ENCODE data around the gene FBLN7. TPM values are rescaled to one million over a fixed set of nuclear protein-coding genes. Genes with fewer than 3 reads are reported as not detected.

Gene FBLN7
- total RNA-seq, 1 donor from 2014 or later: 19.1 TPM

- DNase-seq (ENCODE audit: low read depth, low spot score): no peak
- Mint-ChIP-seq H3K36me3 (ENCODE audit: low read depth) (peaks cover 20% of the 10 kb centered on the region), H3K4me3 (no peak overlapping the region), H3K9me3 (no peaks in the 10 kb centered on the region), H3K27ac (ENCODE audit: unreplicated experiment) (no peak overlapping the region), H3K27me3 (ENCODE audit: low read depth) (no peaks in the 10 kb centered on the region), H3K4me1 (peaks cover 63% of the 10 kb centered on the region)
- no peak for TF ChIP-seq CTCF (conservative IDR thresholded peaks at IDR 0.05)
Measured at GRCh38 chr2:112151701-112152440, 13.7 kb downstream of the FBLN7 start.

GRCh38 chr2:112152476-112153178 lies 14.4 kb downstream of the FBLN7 start:
- no peak overlapping the region for H3K27ac Mint-ChIP-seq (ENCODE audit: unreplicated experiment)
- TF ChIP-seq CTCF (conservative IDR thresholded peaks at IDR 0.05): no peak
- no peak for DNase-seq (ENCODE audit: low read depth, low spot score)

GRCh38 chr2:112153179-112153490 lies 14.9 kb downstream of the FBLN7 start:
- no peak overlapping the region for H3K27ac Mint-ChIP-seq (ENCODE audit: unreplicated experiment)
- peaks cover 50% of the 10 kb centered on the region for H3K4me1 Mint-ChIP-seq
- no peak for TF ChIP-seq CTCF (conservative IDR thresholded peaks at IDR 0.05)
- no peak for DNase-seq (ENCODE audit: low read depth, low spot score)
- H3K27me3 Mint-ChIP-seq (ENCODE audit: low read depth): no peaks in the 10 kb centered on the region
- H3K36me3 Mint-ChIP-seq (ENCODE audit: low read depth): peaks cover 15% of the 10 kb centered on the region
- no peak overlapping the region for H3K4me3 Mint-ChIP-seq
- H3K9me3 Mint-ChIP-seq: no peaks in the 10 kb centered on the region

More at GRCh38 chr2:112152476-112153178, 14.4 kb downstream of the FBLN7 start:
- H3K9me3 Mint-ChIP-seq: no peaks in the 10 kb centered on the region
- peaks cover 56% of the 10 kb centered on the region for H3K4me1 Mint-ChIP-seq
- no peaks in the 10 kb centered on the region for H3K27me3 Mint-ChIP-seq (ENCODE audit: low read depth)
- no peak overlapping the region for H3K4me3 Mint-ChIP-seq
- H3K36me3 Mint-ChIP-seq (ENCODE audit: low read depth): peaks cover 18% of the 10 kb centered on the region

GRCh38 chr2:112153501-112153900 lies 15.3 kb downstream of the FBLN7 start:
- no peak for TF ChIP-seq CTCF (conservative IDR thresholded peaks at IDR 0.05)
- no peak for DNase-seq (ENCODE audit: low read depth, low spot score)
- Mint-ChIP-seq H3K9me3 (no peaks in the 10 kb centered on the region), H3K27me3 (ENCODE audit: low read depth) (no peaks in the 10 kb centered on the region), H3K4me3 (no peak overlapping the region), H3K36me3 (ENCODE audit: low read depth) (peaks cover 15% of the 10 kb centered on the region), H3K27ac (ENCODE audit: unreplicated experiment) (no peak overlapping the region), H3K4me1 (peaks cover 47% of the 10 kb centered on the region)

GRCh38 chr2:112154246-112155117 lies 16.3 kb downstream of the FBLN7 start:
- no peak for DNase-seq (ENCODE audit: low read depth, low spot score)
- peaks cover 37% of the 10 kb centered on the region for H3K4me1 Mint-ChIP-seq
- TF ChIP-seq CTCF (conservative IDR thresholded peaks at IDR 0.05): no peak
- H3K27ac Mint-ChIP-seq (ENCODE audit: unreplicated experiment): no peak overlapping the region
- peaks cover 17% of the 10 kb centered on the region for H3K36me3 Mint-ChIP-seq (ENCODE audit: low read depth)
- H3K9me3 Mint-ChIP-seq: no peaks in the 10 kb centered on the region
- no peaks in the 10 kb centered on the region for H3K27me3 Mint-ChIP-seq (ENCODE audit: low read depth)
- no peak overlapping the region for H3K4me3 Mint-ChIP-seq

All from neural crest cell (in vitro differentiated cells).